Keratinocyte (primary cell): Measurements from ENCODE around the gene AIFM3.

Experiments
- EZH2 ChIP-seq: IDR thresholded peaks from one replicate; pipeline ENCODE4 v1.6.1; 2012; ENCODE audit warnings: inconsistent platforms, mild to moderate bottlenecking, low read length, moderate library complexity
- TF ChIP-seq, protein P1 (sequence below), 3 experiments: IDR thresholded peaks in 1 of 3; conservative IDR thresholded peaks in 1 of 3; optimal IDR thresholded peaks in 1 of 3; 2 replicates in 2 of 3; 3 replicates in 1 of 3; pipeline versions ENCODE3 to v1.5.1; 2011; ENCODE audit warnings: low read length in 3 of 3, mild to moderate bottlenecking in 3 of 3, moderate library complexity in 2 of 3, control low read depth in 1 of 3, inconsistent platforms in 1 of 3; ENCODE audit not compliant: insufficient read depth in 2 of 3; ENCODE audit errors: extremely low read depth in 1 of 3

DNA sequence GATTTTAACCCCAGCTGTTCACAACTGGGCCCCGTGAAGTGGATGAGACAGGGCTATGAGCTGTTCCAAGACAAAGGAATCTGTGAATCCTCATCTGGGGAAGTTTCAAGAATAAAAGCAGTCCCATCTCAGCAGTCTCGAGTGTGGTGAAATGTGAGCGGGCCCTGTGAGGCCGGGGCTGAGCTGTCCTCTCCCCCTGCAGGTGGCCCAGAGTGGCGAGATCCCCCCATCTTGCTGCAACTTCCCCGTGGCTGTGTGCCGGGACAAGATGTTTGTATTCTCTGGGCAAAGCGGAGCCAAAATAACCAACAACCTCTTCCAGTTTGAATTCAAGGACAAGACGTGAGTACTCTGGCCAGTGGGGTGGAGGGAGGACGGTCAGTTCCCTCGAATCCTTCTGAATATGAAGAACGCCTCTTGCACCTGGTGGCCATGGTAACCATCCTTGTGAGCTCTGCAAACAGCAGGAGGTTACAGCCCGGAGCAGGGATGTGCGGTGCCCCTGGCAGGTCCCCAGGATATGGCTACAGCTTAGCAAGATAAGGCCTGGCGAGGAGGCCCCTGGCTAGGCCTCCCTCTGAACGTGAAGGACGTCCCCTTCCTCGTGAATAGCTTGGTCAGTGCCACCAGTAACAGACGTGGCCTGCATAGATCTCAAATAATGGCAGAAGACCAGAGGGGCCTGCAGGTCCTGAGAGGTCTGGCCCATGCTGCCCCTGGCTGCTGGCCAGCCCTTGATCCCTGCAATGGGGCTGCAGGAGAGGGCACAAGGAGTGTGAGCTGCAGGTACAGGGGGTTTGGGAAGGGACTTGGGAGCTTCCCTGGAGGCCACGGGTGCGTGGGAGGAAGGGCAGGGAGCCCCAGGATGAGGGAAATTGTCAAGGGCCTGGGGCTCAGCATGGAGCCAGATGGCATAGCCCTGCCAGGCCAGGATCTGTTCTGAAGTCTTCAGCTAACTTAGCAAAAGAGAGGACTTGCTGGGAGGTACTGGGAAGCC lies 23.4 kb downstream of the AIFM3 start:
- TF ChIP-seq, protein P1, sequence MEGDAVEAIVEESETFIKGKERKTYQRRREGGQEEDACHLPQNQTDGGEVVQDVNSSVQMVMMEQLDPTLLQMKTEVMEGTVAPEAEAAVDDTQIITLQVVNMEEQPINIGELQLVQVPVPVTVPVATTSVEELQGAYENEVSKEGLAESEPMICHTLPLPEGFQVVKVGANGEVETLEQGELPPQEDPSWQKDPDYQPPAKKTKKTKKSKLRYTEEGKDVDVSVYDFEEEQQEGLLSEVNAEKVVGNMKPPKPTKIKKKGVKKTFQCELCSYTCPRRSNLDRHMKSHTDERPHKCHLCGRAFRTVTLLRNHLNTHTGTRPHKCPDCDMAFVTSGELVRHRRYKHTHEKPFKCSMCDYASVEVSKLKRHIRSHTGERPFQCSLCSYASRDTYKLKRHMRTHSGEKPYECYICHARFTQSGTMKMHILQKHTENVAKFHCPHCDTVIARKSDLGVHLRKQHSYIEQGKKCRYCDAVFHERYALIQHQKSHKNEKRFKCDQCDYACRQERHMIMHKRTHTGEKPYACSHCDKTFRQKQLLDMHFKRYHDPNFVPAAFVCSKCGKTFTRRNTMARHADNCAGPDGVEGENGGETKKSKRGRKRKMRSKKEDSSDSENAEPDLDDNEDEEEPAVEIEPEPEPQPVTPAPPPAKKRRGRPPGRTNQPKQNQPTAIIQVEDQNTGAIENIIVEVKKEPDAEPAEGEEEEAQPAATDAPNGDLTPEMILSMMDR (optimal IDR thresholded peaks at IDR 0.05 in 1 of 3, IDR thresholded peaks at IDR 0.05 in 1 of 3, conservative IDR thresholded peaks at IDR 0.05 in 1 of 3; ENCODE audit: extremely low read depth in 1 of 3, insufficient read depth in 2 of 3, low read length in 3 of 3), result no peak
- no peak for TF ChIP-seq EZH2
